HG03097 (cell line): ENCODE data around the gene RNF112.

Experiments used
- ATAC-seq: cut with Tn5 transposase; IDR thresholded peaks from one replicate; pipeline ENCODE4 v1.9.1; 2021; ENCODE audit not compliant: unreplicated experiment, low FRiP score

Gene RNF112, protein sequence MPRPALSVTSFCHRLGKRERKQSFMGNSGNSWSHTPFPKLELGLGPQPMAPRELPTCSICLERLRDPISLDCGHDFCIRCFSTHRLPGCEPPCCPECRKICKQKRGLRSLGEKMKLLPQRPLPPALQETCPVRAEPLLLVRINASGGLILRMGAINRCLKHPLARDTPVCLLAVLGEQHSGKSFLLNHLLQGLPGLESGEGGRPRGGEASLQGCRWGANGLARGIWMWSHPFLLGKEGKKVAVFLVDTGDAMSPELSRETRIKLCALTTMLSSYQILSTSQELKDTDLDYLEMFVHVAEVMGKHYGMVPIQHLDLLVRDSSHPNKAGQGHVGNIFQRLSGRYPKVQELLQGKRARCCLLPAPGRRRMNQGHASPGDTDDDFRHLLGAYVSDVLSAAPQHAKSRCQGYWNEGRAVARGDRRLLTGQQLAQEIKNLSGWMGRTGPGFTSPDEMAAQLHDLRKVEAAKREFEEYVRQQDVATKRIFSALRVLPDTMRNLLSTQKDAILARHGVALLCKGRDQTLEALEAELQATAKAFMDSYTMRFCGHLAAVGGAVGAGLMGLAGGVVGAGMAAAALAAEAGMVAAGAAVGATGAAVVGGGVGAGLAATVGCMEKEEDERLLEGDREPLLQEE

DNA sequence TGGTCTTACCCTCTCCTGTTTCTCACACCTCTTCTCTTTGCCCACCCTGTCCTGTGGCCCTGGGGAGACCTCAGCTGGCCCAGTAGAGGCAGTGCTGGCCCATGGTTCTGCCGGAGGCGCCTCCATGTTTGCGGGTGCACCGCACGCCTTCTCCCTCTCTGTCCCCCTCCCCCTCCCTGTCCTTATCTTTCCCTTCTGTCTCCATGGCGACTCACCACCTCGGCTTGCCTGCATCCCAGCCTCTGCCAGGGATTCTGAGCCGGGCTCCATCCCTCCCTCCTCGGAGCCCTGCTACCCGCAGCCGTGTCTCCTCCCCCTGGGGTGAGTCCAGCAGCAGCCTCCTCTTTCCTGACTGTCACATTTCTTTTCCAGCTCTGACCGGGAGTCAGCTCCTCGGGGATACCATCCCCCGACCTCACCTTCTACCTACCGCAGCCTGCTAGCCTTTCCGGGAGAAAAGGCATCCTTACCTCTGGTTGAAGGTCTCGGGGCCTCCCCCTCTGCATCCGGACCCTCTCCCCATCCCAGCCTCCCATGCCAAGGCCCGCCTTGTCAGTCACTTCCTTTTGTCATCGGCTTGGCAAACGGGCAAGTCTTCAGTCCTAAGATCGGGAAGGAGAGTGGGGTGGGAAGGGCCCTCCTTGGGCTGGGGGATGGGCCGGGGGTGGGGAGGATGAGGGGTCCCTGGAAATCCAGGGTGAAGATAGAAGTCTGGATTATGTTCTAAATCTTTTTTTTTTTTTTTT lies at the start of gene RNF112:
Gene RNF112 (plus strand): TSS at position 358 of the 746 bp plus-strand sequence. CDS start 177 bp downstream, at position 535.
- no peak for ATAC-seq

- ATAC-seq: no peak
Observed at GRCh38 chr17:19361326-19361725, 49.7 kb upstream of the RNF112 start.

DNA sequence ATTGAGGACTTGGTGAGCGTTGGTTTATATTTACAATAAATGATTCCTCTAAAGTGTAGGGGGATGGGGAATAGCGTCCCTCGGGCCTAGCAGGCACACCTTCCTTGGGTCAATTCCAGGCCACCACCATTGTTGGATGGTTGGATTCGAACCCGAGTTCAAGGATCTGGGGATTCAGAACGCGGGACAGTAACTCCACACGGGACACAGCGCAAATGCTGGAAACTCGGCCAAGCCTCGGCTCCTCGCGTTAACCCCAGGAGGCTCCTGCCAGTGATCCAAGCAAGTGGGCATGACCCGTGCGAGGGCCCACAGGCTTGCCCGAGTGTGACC lies 49.1 kb upstream of the RNF112 start:
- no peak for ATAC-seq

- ATAC-seq: peak; percentile 62
Observed at GRCh38 chr17:19362277-19363113, 48.5 kb upstream of the RNF112 start, which contains the start of gene B9D1. Gene B9D1, minus strand, starts transcription at chr17:19362723. Its CDS starts 154 bp downstream, at chr17:19362569.

- no peak for ATAC-seq
Observed at GRCh38 chr17:19363114-19363438, 48.0 kb upstream of the RNF112 start.

GRCh38 chr17:19363460-19364035 lies 47.5 kb upstream of the RNF112 start:
- ATAC-seq: no peak

- no peak for ATAC-seq
Observed at GRCh38 chr17:19364699-19365498, 46.1 kb upstream of the RNF112 start.

DNA sequence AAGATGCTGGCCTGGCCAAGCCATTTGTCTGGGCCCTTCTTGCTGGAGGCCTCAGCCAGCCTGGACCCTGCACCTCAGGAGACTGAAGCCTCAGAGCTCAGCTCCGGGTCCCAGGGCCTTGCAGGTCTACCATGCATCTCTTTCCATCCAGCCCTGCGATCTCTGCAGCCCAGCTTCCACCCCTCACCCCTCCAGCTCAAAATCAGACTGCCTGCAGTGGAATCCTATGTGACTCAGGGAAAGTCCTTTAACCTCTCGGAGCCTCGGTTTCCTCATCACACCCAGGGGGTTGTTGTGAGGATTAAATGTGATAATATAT lies 45.6 kb upstream of the RNF112 start:
- ATAC-seq: no peak

DNA sequence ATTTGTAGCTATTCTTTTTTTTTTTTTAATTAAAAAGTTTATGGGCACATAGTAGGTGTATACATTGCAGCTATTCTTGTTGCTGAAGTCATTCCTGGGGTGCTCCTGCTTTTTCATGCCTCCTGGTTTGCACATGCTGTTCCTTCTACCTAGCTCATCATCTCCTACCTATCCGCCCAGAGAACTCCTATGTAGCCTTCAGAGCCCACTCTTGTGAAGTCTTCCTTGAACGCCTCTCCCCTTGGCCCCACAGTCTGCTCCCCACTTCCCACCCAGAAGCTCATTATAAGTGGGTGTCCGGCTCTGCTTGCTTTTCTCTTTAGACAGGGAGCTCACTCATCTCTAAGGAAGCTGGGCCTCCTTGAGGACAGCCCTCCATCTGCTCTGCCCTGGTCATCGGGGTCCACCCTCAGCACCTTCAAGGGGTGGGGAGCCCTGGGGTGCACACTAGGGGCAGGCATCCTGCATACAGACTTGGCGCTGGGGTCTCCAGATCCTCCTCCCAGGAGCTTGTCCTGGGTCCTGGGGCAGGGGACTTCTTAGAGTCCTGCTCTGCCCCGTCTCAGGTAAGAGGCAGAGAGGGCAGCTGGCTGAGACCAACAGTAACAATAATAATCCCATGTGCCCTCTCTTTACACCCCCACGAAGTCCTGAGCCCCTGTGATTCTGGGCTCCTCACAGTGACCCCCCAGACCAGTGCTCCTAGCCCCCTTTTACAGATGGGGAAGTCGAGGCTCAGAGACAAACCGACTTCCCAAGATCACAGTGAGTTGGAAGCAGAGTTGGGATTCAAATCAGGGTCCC lies 45.0 kb upstream of the RNF112 start:
- no peak for ATAC-seq

DNA sequence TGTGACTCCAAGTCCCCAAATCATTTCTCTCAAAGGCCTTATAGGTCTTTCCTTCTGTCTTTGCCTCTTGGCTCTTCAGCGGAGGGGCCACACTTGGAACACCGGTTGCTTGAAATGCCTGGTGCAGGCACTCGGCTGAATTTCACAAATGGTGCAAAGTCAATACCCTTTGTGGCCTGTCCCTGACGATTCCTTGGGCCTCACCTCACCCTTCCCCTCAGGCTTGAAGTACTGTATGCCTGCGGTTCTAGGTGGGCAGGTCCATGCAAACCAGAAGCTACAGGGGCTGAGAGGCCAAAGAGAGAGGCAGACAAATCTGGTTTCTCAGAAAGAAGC lies 44.4 kb upstream of the RNF112 start:
- no peak for ATAC-seq

- ATAC-seq: no peak
Observed at GRCh38 chr17:19368229-19368628, 42.8 kb upstream of the RNF112 start.

GRCh38 chr17:19369107-19369778 lies 41.8 kb upstream of the RNF112 start:
- no peak for ATAC-seq

GRCh38 chr17:19369846-19370492 lies 41.1 kb upstream of the RNF112 start:
- ATAC-seq: no peak

DNA sequence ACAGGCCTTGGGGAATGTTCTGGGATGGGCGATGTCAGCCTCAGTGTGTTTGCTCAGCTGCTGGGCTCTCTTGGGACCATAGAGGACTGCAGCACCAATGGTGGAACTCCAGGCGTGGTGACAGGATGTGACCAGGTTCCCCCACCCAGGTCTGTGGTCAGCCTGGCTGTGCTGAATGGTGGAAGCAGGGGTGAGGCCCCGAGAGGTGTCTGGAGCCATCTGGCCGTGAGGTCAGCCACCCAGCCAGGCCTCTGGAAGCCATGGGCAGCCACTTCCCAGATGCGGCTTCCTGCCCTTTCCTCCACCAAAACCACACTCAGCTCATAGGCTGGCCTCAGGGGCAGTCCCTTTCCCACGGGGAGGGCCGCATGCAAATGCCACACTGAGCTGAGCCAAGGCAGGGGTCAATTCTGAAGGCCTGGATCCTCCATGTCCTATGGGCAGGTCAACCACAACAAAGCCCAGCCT lies 40.5 kb upstream of the RNF112 start:
- peak; percentile 47 for ATAC-seq

- no peak for ATAC-seq
Observed at GRCh38 chr17:19371259-19372010, 39.6 kb upstream of the RNF112 start.

GRCh38 chr17:19372011-19372370 lies 39.0 kb upstream of the RNF112 start:
- ATAC-seq: no peak

DNA sequence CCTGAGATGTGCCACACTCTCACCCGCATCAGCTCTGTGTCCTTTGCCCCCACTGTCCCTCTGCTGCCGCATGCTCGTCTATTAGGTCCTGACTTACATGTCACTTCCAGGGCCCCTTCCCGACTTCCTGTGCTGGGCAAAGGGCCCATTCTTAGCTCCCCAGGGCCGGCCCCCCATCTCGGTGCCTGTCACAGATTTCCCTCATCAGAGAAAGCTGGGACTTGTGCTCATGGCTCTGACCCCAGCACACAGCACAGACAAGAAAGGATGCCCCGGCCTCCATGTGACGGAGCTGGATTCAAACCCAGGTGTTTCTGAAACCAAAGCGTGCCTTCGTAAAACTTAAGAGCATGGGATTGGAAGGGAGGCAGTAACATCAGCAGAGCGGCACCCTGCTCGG lies 38.6 kb upstream of the RNF112 start:
- no peak for ATAC-seq
